ENCODE measurements around the gene SYNE1. TPM values are rescaled to one million over a fixed set of nuclear protein-coding genes. Genes with fewer than 3 reads are reported as not detected.
"Not testable (repeated sequence)": the region's sequence is repeated elsewhere in the genome, so short reads cannot be mapped to it uniquely, and the experiment has no call there.

The SYNE1 gene
- total RNA-seq, 1 donor from 2014 or later, result 288 TPM

DNA sequence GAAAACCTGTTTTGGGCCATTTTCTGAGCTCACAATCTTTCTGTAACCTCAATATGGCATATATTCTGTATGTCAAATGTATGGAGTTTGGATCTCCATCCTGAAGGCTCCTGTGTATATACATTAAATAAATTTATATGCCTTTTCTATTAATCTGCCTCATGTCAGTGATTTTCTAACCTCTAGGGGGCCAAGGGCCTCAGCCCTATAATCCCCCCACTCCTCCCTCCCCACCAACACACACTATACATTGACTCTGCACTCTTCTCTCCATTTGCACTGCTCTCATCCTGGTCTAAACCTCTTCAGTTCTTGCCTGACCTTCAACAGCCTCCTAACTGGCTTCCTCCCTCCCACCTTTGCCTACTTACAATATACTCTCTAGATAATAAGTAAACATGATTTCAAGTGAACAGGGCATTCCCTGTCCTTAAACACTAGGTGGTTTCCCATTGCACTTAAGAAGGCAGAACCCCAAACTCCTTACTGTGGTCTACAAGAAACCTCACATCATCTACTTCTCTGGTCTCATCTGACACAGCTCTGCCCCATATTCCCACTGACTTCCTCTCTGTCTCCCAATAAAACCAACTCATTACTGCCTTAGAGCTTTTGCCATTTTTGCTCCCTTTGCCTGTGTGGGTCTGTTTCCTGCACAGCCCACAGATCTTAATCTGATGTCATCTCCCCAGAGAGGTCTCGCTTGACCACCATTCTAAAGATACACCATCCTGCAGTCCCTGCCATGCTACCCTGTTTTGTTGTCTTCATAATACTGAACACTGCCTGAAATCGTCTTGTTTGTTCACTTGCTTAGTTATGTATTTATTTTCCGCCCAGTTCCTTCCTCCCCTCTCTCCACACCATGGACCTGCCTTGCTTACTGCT is 213.7 kb downstream of the SYNE1 start:
- no peak for DNase-seq (ENCODE audit: low spot score)

- not testable (repeated sequence) for DNase-seq (ENCODE audit: low spot score)
Measured at GRCh38 chr6:152421496-152421895, 215.7 kb downstream of the SYNE1 start.

DNA sequence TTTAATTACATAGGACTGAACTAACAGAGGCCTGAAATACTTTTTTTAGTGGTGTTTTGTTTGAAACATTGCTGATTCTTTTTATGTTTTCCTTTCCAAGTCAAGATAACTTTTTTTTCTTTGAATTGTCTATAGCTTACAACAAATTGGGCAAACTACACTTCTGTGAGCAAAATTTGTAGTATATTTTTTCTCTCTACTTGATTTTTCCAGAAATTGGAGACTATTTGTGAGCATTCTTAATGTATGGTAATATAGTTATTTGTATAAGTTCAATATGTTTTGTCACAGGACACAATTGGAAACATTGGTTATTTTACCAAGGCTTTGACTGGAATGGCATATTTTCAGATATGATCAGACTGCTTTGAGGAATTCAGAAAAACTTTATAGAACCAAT is 216.5 kb downstream of the SYNE1 start:
- DNase-seq (ENCODE audit: low spot score), result no peak

GRCh38 chr6:152418551-152418950 is 218.6 kb downstream of the SYNE1 start:
- DNase-seq (ENCODE audit: low spot score), result no peak

GRCh38 chr6:152416652-152417051 is 220.5 kb downstream of the SYNE1 start:
- DNase-seq (ENCODE audit: low spot score), result no peak

DNA sequence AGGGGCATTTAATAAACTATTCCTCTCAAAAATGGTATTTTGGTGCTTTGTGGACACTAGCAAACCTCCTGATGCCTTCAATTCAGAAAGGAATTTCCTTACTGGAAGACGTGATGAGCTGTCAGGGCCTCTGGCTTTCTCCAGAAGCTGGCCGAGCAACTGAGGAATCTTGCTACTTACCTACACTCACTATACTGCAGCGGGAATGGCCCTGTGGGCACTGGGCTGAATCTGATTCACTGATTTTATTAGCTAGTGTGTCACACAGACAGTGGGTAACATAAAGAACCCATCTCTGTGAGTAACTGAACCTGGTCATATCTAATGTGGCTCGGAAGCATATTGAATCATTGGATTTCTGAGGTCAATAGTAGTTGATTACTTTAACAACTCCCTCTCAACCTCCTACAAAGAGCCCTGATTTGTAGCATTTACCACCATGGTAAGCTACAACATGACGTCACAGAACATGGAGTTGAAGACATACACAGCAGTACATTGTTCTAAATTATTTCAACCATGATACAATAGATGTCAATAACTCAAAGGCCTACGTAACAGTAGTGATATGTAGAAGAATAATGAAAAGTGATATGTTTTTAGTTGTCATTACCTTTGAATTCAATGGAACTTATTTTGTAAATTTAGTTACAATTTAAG is 232.1 kb downstream of the SYNE1 start:
- no peak for DNase-seq (ENCODE audit: low spot score)

- DNase-seq (ENCODE audit: low spot score), result no peak
Measured at GRCh38 chr6:152404086-152404857, 232.9 kb downstream of the SYNE1 start.

DNA sequence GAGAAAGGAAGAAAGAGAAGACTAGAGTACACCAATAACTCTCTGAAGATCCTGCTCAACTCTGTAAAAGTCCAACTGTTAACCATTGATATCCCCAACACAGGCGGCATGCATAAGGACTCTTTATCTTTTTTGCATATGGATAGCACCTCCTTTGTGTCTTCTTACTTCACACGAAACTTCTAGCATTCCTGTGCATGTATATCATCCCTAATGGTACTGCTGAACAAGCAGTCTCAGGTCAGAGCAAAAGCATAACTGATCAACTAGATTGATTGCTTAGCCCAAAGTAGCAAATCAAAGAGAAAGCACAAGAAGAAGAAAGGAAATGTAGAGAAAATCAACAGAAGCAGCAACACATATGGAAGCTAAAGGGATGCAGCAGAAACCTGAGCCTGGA is 234.4 kb downstream of the SYNE1 start:
- DNase-seq (ENCODE audit: low spot score), result no peak

GRCh38 chr6:152401978-152402377 is 235.2 kb downstream of the SYNE1 start:
- DNase-seq (ENCODE audit: low spot score), result no peak

DNA sequence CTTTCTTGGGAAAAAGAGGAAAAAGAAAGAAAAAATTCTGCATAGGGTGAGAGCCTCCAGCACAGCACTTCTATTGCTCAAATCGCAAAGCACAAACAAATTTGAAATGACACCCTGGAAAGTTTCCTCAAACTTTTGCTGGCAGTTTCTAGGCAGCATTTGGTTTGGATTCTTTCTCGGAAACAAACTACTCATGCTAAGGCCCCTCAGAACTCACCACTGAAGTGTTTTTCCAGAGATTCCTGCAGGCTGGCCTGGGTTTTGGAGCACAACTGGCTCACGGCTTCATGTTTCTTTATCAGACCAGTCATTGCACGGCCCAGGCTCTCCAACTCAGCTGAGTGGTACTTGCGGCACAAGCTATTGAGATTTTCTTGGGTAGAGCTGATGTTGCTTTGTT is 237.8 kb downstream of the SYNE1 start:
- DNase-seq (ENCODE audit: low spot score), result no peak

DNA sequence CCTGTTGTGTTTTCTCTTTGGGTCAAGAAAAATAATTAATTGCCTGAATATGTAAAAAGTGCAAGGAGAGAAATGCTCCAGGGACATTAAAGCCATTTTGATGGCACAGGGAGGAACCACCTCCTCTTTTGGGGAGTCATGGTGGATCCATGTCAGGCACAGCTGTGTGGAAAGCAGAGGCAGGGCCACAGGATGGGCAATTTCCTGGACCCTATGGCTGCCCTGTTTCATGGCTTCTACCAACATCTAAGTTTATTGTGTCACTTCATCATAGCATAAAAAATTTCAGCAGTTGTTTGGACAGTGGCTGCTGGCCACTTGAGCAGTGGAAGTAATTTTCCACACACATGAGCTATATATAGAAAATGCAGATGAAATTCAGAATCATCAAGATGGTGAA is 238.2 kb downstream of the SYNE1 start:
- DNase-seq (ENCODE audit: low spot score), result no peak

GRCh38 chr6:152398316-152398715 is 238.8 kb downstream of the SYNE1 start:
- DNase-seq (ENCODE audit: low spot score), result no peak

GRCh38 chr6:152394303-152394702 is 242.9 kb downstream of the SYNE1 start:
- DNase-seq (ENCODE audit: low spot score), result no peak

- DNase-seq (ENCODE audit: low spot score), result no peak
Measured at GRCh38 chr6:152391179-152391880, 245.8 kb downstream of the SYNE1 start.

DNA sequence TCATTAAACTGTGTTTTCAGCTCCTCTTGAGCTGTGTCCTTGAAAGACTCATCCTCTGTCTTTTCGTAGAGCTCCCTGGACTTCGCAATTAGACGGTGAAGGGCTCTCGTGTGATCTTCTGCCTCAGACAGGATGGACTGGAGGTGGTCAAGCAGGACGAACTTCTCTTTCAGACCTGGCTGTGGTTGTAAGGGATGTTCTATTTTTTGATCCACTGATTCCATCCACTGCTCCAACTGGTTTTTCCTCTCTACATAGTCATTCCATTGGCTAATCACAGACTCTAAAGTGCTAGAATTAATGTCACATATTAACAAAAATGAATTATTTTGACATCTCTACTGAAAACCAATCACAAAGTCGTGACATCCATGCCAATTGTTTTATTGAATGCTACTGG is 250.1 kb downstream of the SYNE1 start:
- DNase-seq (ENCODE audit: low spot score), result no peak

GRCh38 chr6:152386131-152386530 is 251.0 kb downstream of the SYNE1 start:
- no peak for DNase-seq (ENCODE audit: low spot score)

GRCh38 chr6:152380993-152381898 is 255.9 kb downstream of the SYNE1 start:
- DNase-seq (ENCODE audit: low spot score), result peak; percentile 98

- peak; percentile 85 for DNase-seq (ENCODE audit: low spot score)
Measured at GRCh38 chr6:152380351-152380767, 256.8 kb downstream of the SYNE1 start.

- DNase-seq (ENCODE audit: low spot score), result no peak
Measured at GRCh38 chr6:152379423-152379822, 257.7 kb downstream of the SYNE1 start.

DNA sequence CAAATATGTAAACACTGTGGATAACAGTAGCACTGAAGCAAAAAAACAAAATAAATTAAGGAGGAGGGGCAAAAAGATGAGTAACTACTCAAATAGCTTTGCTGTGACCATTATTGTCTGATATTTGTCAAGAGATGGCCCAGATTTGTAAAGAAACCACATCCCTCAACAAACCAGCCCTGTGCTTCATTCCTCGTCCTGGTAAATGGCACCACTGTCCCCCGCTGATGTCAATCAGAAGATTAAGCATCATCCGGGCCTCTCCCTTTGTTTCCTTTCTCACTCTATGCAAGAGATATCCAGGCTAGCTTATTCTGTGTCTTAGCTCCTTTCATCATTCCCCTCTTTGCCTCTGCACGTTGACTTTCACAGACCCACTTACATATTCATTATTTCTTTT is 259.0 kb downstream of the SYNE1 start:
- no peak for DNase-seq (ENCODE audit: low spot score)

DNA sequence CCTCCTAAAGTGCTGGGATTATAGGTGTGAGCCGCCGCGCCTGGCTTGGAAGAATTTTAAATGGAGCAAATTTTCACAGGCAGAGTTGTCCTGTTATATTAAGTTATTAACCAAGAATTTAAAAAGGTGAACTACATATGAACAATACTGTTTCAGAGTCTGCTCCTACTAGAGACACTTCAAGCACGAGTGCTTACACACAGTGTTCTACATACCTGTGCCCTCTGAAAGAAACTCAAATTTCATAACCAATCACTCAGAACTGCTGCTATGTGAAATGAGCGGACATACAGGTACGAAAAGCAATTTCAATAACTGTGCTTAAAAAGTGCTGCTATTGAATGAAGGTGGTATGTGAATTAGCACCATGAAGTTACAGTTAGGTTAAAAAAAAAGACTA is 262.0 kb downstream of the SYNE1 start:
- no peak for DNase-seq (ENCODE audit: low spot score)
